DND-41 (cell line): ENCODE data around the gene TCF4.

ENCODE experiments used
- EZH2 ChIP-seq: IDR thresholded peaks from 3 replicates; pipeline ENCODE4 v1.6.1; 2012; ENCODE audit warnings: borderline replicate concordance, low read depth, mild to moderate bottlenecking, moderate library complexity, low read length, inconsistent platforms; ENCODE audit not compliant: severe bottlenecking
- TF ChIP-seq, protein P1 (sequence below): IDR thresholded peaks from 2 replicates; pipeline ENCODE4 v1.5.1; 2012; ENCODE audit warnings: borderline replicate concordance, low read length, moderate library complexity, mild to moderate bottlenecking; ENCODE audit not compliant: poor library complexity, severe bottlenecking; ENCODE audit errors: extremely low read depth

DNA sequence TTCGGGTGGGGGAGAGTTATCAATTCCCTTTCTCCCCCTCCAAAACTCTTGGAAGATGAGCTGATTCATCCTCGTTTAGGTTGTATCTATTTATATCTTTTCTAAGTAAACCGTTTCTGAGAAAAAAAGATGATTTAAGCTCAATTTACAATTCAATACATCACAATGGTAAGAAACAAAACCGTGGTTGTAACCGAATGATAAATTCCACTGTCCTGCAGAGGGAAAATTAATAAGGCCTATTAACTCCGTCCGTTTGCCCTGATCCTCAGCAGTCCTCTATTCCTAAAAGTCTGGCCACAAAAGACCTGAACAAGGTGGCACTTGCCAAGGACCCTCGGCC lies 286.2 kb downstream of the TCF4 start:
- TF ChIP-seq, protein P1, sequence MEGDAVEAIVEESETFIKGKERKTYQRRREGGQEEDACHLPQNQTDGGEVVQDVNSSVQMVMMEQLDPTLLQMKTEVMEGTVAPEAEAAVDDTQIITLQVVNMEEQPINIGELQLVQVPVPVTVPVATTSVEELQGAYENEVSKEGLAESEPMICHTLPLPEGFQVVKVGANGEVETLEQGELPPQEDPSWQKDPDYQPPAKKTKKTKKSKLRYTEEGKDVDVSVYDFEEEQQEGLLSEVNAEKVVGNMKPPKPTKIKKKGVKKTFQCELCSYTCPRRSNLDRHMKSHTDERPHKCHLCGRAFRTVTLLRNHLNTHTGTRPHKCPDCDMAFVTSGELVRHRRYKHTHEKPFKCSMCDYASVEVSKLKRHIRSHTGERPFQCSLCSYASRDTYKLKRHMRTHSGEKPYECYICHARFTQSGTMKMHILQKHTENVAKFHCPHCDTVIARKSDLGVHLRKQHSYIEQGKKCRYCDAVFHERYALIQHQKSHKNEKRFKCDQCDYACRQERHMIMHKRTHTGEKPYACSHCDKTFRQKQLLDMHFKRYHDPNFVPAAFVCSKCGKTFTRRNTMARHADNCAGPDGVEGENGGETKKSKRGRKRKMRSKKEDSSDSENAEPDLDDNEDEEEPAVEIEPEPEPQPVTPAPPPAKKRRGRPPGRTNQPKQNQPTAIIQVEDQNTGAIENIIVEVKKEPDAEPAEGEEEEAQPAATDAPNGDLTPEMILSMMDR: no peak
- no peak for TF ChIP-seq EZH2
